ENCODE results near the gene CCDC13. TPM values are rescaled to one million over a fixed set of nuclear protein-coding genes. Genes with fewer than 3 reads are reported as not detected.
A peak's percentile ranks its signal among the peaks of the same experiment; 100 is the strongest.

The CCDC13 gene
- total RNA-seq, 1 experiment from 2014 or later, result 0.82 TPM

GRCh38 chr3:42749753-42750231 is 23.3 kb downstream of the CCDC13 start:
- Histone ChIP-seq H3K27ac (ENCODE audit: low read length) (no peak overlapping the region), H3K4me3 (ENCODE audit: low read depth in 2 of 2, low read length in 2 of 2) (no peak overlapping the region), H3K9me3 (ENCODE audit: control insufficient read depth, insufficient read depth, low read depth, low read length) (no peaks in the 10 kb centered on the region), H3K36me3 (ENCODE audit: control insufficient read depth, insufficient read depth, low read length) (no peaks in the 10 kb centered on the region), H3K27me3 (ENCODE audit: control insufficient read depth, insufficient read depth, low read length) (no peaks in the 10 kb centered on the region), H3K4me1 (ENCODE audit: control insufficient read depth, insufficient read depth, low read length) (no peaks in the 10 kb centered on the region)
- in situ Hi-C loops (cut with HindIII; ENCODE audit: low pct_unique_long_range_greater_than_20kb, low sequenced_read_pairs) (no loop called here), intact Hi-C loops (cut with micrococcal nuclease; ENCODE audit: unreplicated experiment) (no loop called here)
- ChIA-PET POLR2A (no interaction called here), CTCF (no interaction called here)
- no TSS peak for BruUV-seq (replicated peaks)
- ATAC-seq (0 out of 2 replicates have a peak, but pooled peaks have one; percentile 48), DNase-seq (ENCODE audit: low read depth, low spot score) (no peak)
- TF ChIP-seq CTCF (IDR thresholded peaks at IDR 0.05), result peak; percentile 51
- no peak for TF ChIP-seq TCF7L2 (IDR thresholded peaks at IDR 0.05; ENCODE audit: low read depth, low read length)
- no peak for TF ChIP-seq SIN3A (IDR thresholded peaks at IDR 0.05; ENCODE audit: borderline replicate concordance, insufficient read depth, low read depth, low read length)
- TF ChIP-seq REST (IDR thresholded peaks at IDR 0.05; ENCODE audit: insufficient read depth in 1 of 2, low read depth in 2 of 2, low read length in 1 of 2), result no peak
- no peak for TF ChIP-seq POLR2AphosphoS5 (IDR thresholded peaks at IDR 0.05; ENCODE audit: low read depth, low read length)

GRCh38 chr3:42749025-42749752 is 23.9 kb downstream of the CCDC13 start:
- Histone ChIP-seq H3K4me1 (ENCODE audit: control insufficient read depth, insufficient read depth, low read length) (no peaks in the 10 kb centered on the region), H3K9me3 (ENCODE audit: control insufficient read depth, insufficient read depth, low read depth, low read length) (no peaks in the 10 kb centered on the region), H3K27ac (ENCODE audit: low read length) (no peak overlapping the region), H3K36me3 (ENCODE audit: control insufficient read depth, insufficient read depth, low read length) (no peaks in the 10 kb centered on the region), H3K4me3 (ENCODE audit: low read depth in 2 of 2, low read length in 2 of 2) (no peak overlapping the region), H3K27me3 (ENCODE audit: control insufficient read depth, insufficient read depth, low read length) (no peaks in the 10 kb centered on the region)
- CTCF ChIA-PET, result no interaction called here
- in situ Hi-C loops (cut with HindIII; ENCODE audit: low pct_unique_long_range_greater_than_20kb, low sequenced_read_pairs), result no loop called here
- ATAC-seq, result no peak
- TF ChIP-seq POLR2AphosphoS5 (IDR thresholded peaks at IDR 0.05; ENCODE audit: low read depth, low read length) (no peak), TCF7L2 (IDR thresholded peaks at IDR 0.05; ENCODE audit: low read depth, low read length) (no peak), REST (IDR thresholded peaks at IDR 0.05; ENCODE audit: insufficient read depth in 1 of 2, low read depth in 2 of 2, low read length in 1 of 2) (no peak), CTCF (IDR thresholded peaks at IDR 0.05) (no peak), SIN3A (IDR thresholded peaks at IDR 0.05; ENCODE audit: borderline replicate concordance, insufficient read depth, low read depth, low read length) (no peak)
- no TSS peak for BruUV-seq (replicated peaks)
- POLR2A ChIA-PET, result no interaction called here
- no peak for DNase-seq (ENCODE audit: low read depth, low spot score)
- intact Hi-C loops (cut with micrococcal nuclease; ENCODE audit: unreplicated experiment), result no loop called here
